ENCODE measurements around the gene CTNNA2.
"Not testable (repeated sequence)": the region's sequence is repeated elsewhere in the genome, so short reads cannot be mapped to it uniquely, and the experiment has no call there.

CTNNA2 gene

DNA sequence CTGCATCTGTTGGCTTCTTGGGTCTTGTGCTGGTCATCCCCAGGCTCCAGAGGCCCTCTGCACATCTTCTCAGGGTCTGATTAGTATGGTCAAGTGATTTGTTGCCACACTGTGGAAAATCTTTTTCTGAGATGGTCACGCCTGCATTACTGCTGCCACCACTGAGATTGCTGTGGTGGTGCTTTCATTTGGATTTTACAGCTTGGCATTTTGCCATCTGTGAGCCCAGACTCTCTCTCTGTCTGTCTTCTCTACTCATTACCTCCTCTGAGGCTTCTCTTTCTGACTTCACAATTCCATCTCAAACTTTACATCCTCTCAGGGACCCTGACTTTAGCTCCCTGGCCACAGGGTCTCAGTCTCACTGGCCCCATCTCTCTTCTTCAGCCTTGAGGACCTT is 637.1 kb downstream of the CTNNA2 start:
- no peak for DNase-seq (ENCODE audit: low read depth)

DNA sequence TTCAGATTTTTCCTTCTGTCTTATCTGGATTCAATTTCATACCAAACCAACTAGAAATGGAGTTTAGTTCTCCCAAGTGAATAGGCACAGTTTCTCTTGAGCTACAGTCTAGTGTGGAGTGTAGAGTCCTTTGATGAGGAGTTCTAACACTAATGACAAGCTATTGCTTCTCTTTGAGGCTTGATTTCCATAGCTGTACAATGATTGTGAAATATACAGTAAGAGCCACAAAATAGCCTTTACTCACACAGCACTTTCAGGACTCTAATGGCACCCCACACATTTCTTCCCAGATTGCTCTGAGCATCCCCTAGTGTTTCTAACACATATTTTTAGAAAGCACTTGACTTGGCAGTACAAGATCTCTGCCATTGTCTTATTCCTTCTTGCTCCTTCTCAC is 638.4 kb downstream of the CTNNA2 start:
- DNase-seq (ENCODE audit: low read depth), result no peak

DNA sequence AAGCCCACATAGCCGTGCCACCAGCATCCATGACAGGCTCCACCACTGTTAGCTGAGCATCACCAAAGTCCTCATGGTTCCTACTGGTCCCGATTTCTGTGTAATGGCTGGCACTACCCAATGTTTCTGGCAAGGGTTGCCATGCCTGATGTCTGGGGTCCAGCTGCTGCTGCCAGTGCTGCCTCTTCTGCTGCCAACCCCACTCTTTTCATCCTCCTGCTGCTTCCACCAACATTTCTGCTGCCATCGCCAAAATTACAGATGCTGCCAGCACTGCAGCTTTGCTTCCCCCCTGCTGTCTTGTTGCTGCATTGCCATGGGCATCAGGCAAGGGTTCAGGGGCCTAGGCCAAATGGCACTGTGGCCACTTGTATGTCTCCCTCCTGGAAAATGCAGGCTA is 638.8 kb downstream of the CTNNA2 start:
- no peak for DNase-seq (ENCODE audit: low read depth)

DNA sequence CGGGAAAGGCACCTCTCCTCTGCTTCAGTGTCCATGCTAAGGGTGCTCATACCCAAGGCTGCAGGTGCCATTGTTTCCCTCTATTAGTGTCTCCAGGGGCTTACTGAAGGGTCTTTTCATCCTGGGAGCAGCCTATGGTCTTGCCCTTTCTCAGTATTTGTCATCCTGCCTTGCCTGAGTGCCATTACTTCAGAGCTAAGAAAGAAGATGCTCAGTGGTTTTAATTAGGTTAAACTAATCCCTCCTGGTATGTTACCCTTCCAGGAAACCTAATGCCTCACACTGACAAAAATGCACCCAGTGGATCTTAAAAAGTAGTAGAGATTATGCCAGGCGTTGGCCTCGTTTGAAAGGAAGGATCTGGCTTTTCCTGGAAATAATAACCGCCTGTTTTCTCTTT is 640.3 kb downstream of the CTNNA2 start:
- no peak for DNase-seq (ENCODE audit: low read depth)

DNA sequence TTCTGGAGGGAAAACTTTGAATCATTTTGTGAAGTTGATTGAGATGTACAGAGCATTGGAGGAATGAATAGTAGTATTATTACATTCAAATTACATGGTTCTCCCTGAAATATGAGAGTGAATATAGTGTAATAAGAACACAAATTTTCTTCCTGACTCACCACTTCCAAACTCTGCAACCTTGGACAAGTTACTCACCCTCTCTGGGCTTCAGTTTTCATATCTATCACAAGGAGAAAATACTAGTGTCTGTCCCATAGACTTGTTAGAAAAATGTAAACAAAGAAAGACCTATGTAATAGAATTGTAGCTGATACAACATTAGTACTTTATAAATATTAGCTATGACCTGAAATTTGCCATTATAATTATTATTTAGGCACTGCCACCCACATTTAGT is 640.9 kb downstream of the CTNNA2 start:
- no peak for DNase-seq (ENCODE audit: low read depth)

DNA sequence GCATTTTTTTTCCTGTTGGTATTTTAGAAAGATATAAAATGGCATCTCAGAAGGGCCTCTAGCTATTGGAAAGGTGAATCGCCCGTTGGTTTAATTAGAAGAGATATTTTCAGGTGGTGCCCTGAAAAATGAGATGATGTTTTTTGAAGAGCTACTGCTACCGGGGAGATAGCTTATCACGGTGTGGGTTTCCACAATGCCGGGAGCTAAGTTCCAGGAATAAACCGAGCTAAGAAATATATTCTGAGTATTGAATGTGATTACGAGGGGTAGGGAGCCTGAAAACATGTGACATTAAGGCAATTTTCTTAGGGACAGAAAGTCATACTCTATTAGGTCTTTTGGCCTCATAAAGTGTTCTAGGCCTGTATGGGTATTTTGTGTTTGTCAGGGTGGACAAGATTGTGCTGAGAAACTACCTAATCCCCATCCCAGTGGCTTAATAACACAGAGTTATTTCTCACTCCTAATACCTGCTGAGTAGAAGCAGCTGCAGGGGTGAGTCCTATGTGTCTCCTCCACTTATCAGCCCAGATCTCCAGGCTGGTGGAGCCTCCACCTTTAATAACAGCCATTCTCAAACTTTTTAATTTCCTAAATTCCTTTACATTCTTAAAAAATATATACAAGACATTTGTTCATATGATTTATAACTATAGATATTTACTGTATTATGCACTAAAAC is 641.5 kb downstream of the CTNNA2 start:
- no peak for DNase-seq (ENCODE audit: low read depth)

DNA sequence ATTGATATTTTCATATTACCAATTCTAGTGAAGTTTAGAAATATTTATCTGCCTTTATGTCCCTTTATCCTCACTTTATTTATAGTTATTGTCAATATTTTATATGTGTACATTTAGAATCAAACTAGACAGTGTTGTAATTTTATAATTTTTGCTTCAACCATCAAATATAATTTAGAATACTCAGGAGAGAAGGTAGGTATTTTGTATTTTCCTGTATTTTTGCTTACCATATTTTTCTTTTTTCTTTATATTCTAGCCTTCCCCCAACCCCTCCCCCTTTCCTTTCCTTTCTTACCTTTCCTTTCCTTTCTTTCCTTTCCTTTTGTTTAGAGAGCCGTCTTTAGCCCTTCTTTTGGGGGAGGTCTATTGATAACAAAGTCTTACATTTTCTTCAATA is 651.5 kb downstream of the CTNNA2 start:
- no peak for DNase-seq (ENCODE audit: low read depth)

DNA sequence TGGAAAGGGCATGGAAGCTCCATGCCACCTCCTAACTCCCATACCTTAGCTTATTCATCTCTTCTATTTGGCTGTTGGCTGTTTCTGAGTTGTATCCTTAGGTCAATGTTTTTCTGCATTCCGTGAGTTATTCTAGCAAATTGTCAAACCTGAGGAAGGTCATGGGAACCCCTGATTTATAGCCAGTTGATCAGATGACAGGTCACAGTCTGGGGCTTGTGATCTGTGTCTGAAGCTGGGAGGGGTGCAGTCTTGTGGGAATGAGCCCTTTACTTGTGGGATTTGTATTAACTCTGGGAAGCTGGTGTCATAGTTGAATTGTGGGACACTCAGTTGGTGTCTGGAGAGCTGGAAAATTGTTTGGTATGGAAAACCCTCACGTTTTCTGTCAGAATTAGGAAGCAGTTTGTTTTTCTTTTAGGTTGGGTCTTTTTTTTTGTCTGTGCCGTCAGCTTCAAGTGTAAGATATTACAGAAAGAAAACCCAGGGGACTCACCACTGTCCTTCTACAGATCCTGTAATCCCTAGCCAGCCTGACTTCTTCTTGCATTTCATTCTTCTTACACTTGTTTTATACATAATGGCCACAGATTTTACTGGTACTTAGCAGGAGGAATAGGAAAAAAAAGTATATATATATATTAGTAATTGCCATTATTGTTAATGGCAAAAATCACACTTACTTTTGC is 653.8 kb downstream of the CTNNA2 start:
- no peak for DNase-seq (ENCODE audit: low read depth)

DNA sequence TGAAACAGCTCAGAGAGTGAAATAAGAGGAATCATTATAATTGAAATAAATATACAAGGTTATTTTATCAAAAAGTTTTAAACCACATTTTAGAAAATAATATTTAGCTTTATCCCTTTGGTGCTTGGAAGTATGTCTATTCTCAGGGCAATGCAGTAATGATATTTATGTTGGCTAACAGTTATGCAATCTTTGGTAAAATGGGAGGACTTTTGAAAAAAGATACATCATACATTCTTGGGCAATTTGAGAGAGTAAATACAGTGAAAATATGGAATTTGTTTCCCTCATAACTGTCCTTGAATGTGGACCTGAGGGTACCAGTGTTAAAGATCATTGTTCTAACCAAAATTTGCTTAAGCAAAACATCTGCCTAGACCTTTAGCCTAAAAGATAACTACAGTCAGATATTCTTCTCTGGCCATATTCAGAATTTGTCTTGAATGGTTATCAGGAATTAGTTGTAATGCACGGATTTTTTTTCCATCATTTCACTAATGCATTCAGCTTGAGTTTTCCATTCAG is 654.5 kb downstream of the CTNNA2 start:
- DNase-seq (ENCODE audit: low read depth), result no peak

DNA sequence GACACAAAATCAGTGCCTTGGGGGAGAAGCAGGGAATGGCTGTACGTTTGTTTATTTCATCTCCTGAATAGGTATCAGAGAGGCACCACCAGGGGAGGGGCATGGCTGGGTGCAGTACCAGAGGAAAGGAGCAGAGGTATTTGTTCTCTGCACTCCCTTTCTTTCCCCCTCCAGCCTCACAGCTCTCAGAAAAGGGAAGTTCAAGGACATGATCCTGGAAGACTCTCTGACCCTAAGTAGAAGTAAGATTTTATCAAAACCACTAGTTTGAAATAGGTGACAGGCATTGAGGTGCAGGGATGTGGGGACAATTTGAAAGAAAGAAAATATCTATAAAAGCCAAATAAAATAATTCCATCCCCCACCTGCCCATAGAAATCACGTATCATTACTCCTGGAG is 655.2 kb downstream of the CTNNA2 start:
- no peak for DNase-seq (ENCODE audit: low read depth)

DNA sequence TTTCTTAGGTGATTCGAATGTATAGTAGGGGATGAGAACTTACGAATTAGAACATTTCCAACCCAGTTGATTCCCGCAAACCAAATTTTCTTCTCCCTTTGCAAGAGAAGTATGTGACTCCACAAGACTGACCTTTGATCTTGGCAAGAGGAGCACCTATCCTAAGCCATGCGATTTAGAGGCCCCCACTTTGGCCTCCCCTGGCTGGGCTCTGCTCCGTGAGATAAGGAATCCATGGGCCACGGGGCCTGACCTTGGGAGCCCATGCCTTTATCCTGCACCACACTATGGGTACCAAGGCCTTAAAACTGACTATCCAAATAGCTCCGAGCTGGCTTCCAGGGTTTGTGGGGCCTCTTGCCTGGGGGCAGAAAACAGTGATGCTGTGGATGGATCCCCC is 656.0 kb downstream of the CTNNA2 start:
- no peak for DNase-seq (ENCODE audit: low read depth)

DNA sequence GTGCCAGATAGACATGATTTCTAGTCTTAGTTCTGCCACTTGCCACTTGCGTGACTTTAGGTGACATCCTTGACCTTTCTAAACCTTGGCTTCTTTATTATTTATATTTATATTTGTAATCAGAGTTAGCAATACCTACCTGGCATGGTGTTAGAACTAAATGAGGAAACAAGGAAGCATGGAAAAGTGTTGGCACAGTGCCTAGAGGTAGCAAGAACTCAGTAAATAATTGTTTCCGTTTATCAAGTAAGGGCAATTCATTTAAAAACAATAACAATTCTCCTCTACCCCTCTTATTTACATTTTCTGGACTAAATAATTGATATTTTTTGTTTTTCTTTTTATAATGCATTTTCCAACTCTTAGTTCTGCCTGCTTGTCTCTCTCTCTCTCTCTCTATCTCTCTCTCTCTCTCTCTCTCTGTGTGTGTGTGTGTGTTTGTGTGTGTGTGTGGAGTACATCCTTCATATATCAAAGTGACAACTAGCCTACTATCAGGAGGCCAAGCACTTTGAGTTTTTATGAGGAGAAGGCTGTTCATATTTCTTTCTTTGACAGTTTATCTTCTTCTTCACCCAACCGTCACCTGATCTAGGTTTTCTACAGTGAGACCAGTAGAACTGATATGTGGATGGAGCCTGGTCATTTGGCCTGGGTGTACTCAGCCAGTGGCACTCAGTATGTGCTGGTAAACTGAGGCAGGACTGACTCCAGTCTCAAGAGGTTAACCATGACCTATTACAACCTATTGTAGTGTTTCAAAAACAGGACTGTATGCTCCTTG is 657.2 kb downstream of the CTNNA2 start:
- DNase-seq (ENCODE audit: low read depth), result no peak

DNA sequence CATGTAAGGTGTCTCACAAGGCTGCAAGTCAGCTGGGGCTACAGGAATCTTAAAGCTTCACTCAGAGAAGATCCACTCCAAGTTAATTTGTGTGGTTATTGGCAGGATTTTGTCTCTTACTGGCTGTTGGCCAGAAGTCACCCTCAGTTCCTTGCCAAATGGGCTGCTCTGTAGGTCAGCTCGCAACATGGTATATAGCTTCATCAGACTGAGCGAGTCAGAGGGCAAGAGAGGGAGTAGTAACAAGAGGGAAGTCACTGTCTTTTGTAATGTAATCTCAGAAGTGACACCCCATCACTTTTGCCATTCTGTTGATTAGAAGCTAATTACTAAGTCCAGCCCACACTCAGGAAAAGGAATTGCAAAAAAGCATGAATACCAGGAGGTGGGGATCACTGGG is 672.2 kb downstream of the CTNNA2 start:
- no peak for DNase-seq (ENCODE audit: low read depth)

DNA sequence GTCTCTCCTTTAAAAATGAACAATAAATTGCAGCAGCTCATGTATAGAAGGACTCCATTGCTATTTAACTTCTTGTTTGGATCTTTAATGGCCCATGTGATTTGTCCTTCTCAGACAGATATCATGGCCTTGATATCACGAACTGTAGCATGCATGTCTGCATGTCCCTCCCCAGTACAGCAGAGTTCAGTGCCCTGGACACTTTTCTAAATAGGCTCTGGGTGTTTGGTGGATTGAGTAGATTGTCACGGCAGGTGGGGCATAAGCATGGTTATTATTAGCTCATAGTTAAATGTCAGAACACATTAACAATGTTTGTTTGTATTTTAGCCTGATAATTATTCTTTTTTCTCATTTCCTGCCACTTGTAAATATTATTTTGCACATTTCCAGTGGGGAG is 673.4 kb downstream of the CTNNA2 start:
- DNase-seq (ENCODE audit: low read depth), result no peak

DNA sequence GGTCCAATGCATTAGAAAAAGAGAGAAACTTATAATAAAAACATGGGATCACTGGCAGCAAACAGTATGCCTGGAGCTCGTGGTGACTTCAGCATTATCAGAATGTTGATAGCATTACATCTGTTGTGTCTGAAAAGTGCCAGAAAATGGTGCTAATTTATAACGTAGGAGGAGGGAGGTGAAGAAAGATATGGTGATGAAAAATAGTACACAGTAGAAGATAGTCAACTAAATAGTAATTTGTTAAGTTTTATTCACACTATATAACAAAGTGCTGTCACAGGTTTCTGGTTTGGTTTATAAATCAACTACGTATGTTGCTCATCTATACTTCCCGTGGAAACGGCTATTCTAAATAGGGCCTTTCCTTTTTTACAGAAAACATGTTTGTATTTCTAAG is 674.3 kb downstream of the CTNNA2 start:
- DNase-seq (ENCODE audit: low read depth), result no peak

DNA sequence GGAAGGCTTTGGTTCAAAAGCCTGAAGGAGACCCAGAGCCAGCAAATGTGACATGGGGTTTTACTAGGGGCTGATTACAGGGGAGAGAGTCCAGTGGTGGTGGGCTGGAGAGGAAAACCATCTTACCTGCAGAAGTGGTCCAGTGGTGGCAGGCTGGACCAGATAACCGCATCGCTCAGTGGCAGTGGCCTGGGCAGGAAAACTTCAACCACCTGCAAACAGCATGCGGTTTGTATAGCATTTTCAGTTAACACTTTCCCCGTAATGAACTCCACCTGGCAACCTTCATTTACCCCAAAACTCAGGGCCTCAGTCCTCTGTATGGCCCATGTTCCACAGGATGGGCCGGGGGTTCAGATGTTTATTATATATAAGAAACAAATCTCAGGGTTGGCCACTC is 677.3 kb downstream of the CTNNA2 start:
- no peak for DNase-seq (ENCODE audit: low read depth)

DNA sequence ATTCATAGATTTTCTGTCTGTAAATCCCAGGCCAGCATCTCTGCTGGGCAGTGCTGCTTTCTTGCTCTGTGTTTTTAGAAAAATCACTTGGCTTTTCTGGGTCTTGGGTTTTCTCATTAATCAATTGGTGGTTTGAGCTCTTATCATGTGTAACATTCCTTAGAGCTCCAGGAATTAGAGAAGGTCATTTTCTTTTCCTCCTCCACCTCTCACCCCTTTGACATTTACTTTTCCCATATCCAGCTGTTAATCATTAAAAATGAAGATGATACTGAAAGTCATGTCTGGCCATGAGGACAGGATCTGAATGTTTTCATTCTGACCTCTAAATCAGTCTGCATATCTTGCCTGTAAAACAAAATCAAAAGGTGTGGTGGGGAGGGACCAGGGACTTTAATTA is 680.7 kb downstream of the CTNNA2 start:
- DNase-seq (ENCODE audit: low read depth), result no peak

DNA sequence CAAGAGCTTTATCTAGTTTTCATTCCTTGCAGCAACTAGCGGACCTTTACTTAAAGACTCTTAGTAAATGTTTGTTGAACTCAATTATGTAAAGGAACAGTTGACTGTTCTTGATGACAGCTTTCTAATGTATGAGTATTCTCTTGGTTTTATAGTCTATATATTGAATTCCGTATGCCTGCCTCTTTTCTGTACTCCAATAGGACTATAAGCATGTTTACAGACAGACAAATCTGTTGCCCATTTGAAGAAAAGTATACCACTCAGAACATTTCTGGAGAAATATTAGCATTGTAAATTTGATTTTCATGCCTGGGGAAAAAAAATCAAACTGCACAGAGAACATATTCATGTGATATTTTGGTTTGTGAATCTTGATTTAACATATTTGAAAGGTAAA is 682.2 kb downstream of the CTNNA2 start:
- no peak for DNase-seq (ENCODE audit: low read depth)

DNA sequence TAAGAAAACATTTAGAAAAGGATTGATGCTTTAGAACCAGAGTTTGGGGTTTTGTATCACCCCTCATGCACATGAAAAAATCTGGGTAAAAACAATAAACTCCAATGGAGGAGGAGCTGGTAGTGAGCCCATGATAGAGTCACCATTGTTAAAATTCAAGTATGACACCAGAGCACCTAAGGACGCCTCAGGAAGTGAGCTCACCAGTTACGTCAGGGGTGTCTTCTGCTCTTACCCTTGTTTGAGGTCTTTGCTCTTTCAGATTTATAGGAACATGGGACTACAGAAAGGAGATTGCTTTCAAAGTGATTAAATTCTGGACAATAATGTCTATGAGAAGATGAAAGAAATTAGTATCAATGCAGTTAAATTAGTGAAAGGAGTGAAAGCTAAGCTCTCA is 685.2 kb downstream of the CTNNA2 start:
- DNase-seq (ENCODE audit: low read depth), result no peak

DNA sequence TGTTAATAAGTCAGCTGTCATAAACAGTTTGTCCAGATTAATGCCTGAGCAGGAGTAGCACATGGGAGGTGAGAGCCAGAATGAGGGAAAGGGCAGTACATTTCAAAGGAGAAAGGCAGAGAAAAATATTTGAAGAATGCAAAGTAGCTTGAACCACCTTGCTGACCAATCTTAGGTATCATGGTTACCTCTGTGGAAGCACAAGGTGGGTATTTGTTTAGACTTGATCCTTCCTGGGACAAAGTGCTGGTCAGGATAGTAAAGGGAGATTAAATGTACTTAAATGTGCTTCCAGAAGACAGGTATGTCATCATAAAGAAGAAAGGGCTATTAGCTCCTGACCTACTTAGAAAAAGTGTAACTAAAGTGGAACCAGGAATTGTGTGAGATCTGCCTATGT is 686.7 kb downstream of the CTNNA2 start:
- DNase-seq (ENCODE audit: low read depth), result no peak

DNA sequence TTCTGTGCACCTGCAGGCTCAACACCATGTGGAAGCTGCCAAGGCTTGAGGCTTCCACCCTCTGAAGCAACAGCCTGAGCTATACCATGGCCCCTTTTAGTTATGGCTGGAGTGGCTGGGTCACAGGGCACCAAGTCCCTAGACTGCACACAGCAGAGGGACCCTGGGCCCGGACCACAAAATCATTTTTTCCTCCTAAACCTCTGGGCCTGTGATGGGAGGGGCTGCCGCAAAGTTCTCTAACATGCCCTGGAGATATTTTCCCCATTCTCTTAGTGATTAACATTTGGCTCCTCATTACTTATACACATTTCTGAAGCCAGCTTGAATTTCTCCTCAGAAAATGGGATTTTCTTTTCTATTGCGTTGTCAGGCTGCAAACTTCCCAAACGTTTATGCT is 691.1 kb downstream of the CTNNA2 start:
- not testable (repeated sequence) for DNase-seq (ENCODE audit: low read depth)

DNA sequence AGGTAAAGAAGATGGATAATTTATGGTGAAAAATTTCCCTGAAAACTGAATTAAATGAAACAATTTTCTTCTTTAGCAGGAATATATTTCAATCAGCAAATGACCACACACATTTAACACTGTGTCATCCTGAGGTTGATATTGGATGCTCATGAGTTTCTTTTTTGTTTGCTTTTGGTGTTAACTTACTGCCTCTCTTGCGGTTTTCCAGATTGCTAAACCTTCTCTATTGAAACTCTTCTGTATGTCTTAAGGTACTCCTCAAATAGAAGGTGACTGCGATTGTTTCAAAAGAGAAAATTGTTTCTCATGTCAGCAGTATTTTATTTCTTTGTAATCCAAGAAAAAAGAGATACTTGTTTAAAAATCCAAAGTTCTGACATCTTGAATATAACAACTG is 692.6 kb downstream of the CTNNA2 start:
- DNase-seq (ENCODE audit: low read depth), result no peak

DNA sequence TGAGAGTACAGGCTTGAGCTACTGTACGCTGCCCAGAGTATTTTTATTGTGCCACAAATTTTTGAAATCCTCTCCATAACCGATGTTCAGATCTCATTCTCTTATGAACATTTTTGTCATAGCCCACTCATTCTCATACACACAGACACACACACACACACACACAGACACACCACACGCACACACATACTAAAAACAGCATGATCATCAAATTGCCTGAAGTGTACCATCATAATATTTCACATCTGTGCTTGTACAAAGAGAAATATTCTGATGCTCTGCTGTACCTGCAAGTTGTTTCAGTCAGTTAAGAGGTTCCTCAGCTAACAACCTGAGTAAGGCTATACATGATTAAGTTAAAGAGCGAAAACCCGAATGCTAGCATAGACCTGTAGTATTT is 696.6 kb downstream of the CTNNA2 start:
- DNase-seq (ENCODE audit: low read depth), result no peak

Measured in stimulated activated CD4-positive, alpha-beta T cell treated with anti-CD3 and anti-CD28 coated beads, Interleukin-2, amount 100 ng/mL, for 4 hours (primary cell).